GM18526 (cell line): ENCODE data around the gene WDR36.

Experiments used
- POLR2A ChIP-seq: IDR thresholded peaks from 3 replicates; pipeline ENCODE4 v1.6.1; 2011; ENCODE audit not compliant: insufficient read length; ENCODE audit errors: extremely low read depth

The WDR36 gene

DNA sequence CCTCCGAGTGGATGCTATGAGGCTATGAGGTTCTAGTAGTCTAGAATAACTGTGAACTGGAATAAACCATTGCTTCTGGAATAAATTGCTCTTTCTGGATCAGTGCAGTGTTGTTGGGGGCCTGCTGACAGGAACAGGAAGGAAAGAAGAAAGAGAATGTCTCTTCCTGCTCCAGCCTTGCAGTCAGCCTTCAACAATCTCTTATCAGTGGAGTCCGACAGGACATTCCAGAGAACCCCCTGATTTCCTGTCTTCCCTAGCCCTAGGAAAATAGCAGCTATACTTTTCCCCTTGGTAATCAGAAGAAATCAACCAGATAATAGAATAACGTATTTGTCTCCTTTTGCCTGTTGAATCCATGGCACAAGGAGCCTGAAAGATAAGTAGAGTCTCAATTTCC, 55.4 kb downstream of the WDR36 start:
- TF ChIP-seq POLR2A, result no peak

DNA sequence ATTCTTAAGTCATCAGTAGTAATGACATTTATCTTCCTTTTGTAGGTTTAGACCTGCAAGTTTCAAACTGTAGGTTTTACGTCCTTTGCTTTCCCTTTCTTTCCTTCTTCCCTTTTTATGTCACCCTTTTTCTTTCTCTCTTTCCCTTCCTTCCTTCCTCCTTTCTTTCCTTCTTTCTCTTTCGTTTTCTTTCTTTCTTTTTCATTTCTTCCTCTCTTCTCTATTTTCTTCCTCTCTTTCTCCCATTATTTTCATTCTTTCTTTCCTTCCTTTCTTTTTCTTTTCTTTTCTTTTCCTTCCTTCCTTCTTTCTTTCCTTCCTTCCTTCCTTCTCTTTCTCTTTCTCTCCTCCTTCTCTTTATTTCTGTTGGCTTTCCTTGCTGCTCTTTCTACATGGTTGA, 59.9 kb downstream of the WDR36 start:
- TF ChIP-seq POLR2A, result no peak

DNA sequence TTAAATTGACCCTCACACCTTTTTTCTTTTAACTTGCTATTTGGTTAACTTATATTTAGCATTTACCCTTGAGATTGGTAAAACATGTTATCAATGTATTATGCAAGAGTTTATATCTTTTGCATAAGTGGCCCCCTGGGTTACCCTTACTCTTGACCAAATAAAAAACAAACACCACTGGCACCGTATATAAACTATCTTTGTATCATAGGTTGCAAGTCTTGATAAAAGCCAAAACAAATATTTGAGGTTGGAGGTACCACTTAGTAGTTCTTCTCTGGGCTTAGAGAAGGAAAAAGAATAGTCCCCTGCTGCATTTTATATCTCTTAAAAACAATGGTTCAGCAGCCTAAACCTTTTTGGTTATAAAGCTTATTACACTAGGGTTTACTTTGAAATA, 61.3 kb downstream of the WDR36 start:
- TF ChIP-seq POLR2A, result no peak

DNA sequence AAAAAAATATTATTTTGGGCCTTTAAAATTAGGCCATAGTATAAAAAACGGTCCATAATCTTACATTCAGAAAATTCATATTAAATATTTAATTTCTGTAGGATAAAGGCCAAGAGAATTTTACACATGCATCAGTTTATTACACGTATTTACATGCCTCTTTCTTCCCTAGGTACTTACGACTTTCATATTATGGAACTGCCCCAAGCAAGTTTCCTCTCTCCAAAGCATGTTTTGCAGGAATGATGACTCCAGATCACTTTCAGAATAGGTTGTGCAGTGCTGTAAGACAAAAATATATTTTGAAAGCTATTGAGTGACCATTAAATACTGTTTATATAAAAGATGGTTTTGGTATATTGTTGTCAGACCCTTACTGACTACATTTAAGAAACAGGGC, 61.8 kb downstream of the WDR36 start:
- TF ChIP-seq POLR2A, result no peak

DNA sequence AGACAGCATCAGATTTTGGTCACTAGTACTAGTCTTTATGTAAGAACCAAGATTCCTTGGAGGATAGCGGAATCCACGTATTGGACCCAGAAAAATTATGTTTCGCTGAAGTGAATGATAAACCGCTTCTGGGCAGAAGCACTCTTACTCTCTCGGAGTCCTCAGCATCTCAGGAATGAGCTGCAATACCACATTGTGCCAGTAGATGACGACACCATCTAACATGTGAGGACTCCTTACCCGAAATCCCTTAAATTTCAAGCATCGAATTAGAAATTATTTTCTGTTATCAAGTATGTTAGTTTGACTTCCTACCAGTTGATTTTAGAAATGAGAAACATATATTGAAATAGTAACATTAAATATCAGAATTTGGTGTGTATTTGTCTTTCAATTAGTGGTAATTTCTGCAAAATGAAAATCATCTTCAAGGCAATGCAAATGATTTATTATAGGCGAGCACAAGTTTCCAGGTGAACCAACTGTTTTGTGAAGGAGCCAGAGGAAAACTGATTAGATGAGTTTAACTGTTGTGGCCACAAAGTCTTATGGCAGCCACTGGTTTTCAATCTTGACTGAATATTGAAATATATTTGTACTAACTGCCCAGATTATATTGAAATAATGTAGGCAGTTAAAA, 66.1 kb downstream of the WDR36 start:
- no peak for TF ChIP-seq POLR2A

DNA sequence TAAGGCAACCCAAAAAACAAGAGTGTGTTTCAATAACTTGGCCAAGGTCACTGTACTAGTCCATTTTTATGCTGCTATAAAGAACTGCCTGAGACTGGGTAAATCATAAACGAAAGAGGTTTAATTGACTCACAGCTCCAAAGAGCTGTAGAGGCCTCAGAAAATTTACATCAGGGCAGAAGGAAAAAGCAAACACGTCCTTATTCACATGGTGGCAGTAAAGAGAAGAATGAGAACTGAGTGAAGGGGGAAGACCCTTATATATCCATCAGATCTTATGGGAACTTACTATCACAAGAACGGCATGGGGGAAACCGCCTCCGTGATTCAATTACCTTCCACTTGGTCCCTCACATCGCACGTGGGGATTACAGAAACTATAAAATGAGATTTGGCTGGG, 67.7 kb downstream of the WDR36 start:
- no peak for TF ChIP-seq POLR2A

DNA sequence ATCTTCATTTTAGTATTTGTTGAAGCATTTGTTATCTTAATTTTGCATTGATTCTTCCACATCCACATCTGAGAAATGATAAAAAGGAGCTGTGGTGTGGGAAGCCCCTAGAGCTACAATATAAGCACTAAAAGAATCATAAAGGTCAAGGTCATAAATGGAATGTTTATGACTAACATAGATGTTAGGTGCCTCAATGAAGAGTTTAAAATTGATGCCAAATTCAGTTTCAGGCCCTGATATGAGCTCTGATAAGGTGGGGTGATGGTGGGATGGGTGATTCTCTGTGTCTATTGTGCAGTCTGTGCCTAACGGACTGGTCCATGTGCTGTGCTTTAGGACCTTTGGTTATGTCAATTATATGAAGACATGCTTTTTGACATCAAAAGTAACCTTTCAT, 70.9 kb downstream of the WDR36 start:
- no peak for TF ChIP-seq POLR2A

DNA sequence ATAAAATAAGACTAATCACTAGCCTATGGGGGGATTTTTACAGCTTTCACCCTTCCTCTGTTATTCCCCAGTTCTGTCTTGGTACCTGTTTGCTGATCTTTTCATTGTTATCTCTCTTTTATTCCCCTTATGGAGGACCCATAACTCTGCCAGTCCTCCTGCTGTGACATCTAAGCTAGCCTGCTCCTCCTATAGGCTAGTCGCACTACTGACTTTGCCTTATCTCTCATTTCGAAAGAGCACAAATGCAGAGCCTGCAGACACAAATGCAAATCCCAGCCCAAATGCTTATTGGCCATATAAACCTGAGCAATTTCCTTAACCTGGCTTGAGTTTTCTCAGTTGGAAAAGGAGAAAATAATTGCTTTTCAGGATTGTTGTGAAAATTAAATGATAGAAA, 72.9 kb downstream of the WDR36 start:
- TF ChIP-seq POLR2A, result no peak

DNA sequence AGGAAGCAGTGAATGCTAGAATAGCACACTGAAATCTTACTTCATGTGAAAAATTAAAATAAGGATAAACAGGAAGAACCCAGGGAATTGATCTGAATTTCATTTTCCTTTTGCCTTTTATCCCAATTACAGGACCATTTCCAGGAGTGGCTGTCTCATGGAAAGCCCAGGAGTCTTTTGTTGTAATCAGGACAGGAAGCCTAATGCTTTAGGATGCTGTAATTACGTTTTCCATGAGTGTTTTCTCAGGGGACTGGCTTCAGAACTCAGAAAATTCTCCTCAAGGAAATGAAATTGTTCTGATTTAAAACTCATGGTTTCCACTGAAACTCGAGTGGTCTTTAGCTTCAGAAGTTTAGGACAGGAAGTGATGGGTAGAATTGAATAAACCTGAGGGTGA, 75.4 kb downstream of the WDR36 start:
- TF ChIP-seq POLR2A, result no peak

DNA sequence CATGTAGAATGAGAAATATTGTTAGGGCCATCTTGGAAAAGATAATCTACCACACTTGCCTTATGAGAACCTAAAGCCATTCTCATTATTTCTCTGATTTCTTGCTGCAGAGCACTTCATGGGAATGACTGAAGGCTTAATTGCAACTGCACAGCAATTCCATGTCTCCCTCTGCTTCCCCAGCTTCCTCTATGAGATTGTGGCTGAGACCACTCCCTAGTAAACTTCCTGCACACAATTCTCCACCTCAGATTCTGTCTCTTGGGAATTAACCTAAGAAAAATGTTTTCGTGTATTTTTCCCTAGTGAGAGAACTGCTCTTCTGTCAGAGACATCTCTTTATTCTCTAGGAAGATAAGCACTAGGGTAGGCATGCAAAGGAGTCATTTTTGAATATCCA, 76.5 kb downstream of the WDR36 start:
- no peak for TF ChIP-seq POLR2A

DNA sequence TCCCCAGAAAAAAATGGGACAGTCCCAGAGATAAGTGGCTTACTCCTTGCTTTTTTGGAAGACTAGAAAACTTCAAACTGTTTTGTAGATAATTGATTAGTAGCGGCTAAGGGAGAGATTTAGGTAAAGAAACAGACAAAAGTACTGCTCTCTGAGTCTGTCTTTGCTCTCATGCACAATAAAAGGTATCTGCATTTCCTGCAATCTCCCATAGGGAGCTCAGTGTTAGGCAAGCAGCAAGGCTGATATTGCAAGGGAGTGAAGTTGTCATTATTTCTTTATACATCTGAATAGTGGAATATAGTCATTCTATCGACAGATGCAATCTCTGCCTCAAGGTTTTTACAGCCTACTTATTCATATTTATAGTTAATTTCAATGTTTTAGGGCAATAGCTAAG, 77.1 kb downstream of the WDR36 start:
- no peak for TF ChIP-seq POLR2A

DNA sequence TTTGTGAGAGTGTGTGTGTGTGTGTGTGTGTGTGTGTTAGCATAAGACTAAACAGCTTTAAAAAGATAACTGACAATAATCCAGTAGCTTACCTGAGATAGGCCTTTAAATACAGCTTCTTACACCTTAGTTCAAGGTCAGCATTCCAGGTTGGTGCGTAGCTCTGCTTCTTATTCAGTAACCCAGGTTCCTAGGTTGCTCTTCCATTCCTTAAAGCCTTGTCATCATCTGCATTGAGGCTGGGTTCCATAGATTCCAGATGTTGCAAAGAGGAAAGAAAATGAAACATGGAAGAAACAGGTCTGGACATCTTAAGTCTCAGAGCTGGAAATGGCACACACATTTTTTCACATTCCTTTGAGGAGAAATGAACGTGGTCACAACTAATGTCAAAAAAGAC, 78.1 kb downstream of the WDR36 start:
- TF ChIP-seq POLR2A, result no peak

DNA sequence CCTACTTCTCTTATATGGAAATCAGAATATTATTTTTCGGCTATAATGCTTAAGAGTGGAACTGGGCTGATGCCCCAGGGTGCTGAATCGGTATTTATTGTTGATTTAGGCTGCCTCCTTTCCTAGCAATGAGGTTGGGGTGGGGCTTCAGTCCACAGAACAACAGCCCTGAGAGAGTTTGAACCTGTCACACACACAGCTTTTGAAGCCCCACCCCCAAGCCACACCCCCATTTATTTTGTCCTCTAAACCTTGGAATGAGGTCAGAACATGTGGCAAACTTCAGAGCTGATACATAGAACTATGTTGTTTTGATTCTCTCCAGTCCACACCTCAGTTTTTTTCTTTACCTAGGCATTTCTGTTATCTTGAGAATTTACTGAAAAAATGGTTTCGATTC, 80.4 kb downstream of the WDR36 start:
- no peak for TF ChIP-seq POLR2A

DNA sequence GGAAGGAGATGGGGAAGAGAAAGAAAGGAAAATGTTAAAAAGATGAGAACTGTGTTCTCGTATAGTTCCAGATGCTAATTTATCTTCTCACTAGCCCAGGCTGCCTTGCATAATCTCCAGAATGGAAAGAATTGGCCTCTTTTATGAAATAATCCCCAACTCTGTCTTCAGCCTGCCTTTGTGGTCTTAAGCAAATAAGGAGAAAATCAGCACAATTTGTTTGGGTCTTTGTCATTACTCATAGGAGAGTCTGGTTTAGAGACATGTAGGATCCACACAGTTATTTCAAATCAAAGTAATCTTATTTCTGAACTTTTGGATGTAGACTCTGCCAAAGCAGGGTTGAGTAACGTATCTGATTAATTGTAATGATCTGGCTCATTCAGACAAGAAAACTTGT, 81.3 kb downstream of the WDR36 start:
- TF ChIP-seq POLR2A, result no peak
